Measurements from ENCODE around the gene RIOX2.

Gene RIOX2

GRCh38 chr3:97917813-97918536 is 54.3 kb downstream of the RIOX2 start:
- Histone ChIP-seq H2BK15ac (ENCODE audit: low read length) (no peak overlapping the region), H3K9me3 (replicated peaks in 1 of 2; ENCODE audit: control insufficient read depth in 2 of 2, insufficient read depth in 1 of 2, low read depth in 1 of 2, low read length in 2 of 2) (no peaks in the 10 kb centered on the region), H4K91ac (ENCODE audit: low read depth, low read length, poor library complexity) (no peak overlapping the region), H4K8ac (ENCODE audit: low read depth, low read length) (no peak overlapping the region), H3K4me1 (ENCODE audit: control insufficient read depth in 2 of 2, insufficient read depth in 1 of 2, low read depth in 1 of 2, low read length in 2 of 2) (no peaks in the 10 kb centered on the region), H2AK5ac (ENCODE audit: low read depth, low read length) (no peak overlapping the region), H3K27me3 (ENCODE audit: control insufficient read depth in 3 of 3, insufficient read depth in 3 of 3, low read depth in 1 of 3, low read length in 3 of 3) (no peaks in the 10 kb centered on the region), H3K27ac (replicated peaks; ENCODE audit: low read length) (no peak overlapping the region), H3K4me3 (ENCODE audit: low read length in 2 of 2) (no peak overlapping the region), H2BK5ac (ENCODE audit: low read length) (no peak overlapping the region), H3K36me3 (replicated peaks in 1 of 2; ENCODE audit: control insufficient read depth in 2 of 2, insufficient read depth in 2 of 2, low read length in 2 of 2) (peaks cover 0 to 20% of the 10 kb centered on the region in 2 donors), H2BK12ac (ENCODE audit: low read length) (no peak overlapping the region), H3K4ac (ENCODE audit: low read length) (no peak overlapping the region), H3K4me2 (ENCODE audit: insufficient read depth, low read length, poor library complexity, severe bottlenecking) (no peak overlapping the region), H3K23ac (ENCODE audit: low read depth, low read length, poor library complexity) (no peak overlapping the region), H3K79me1 (ENCODE audit: low read depth, low read length) (no peaks in the 10 kb centered on the region), H3K14ac (ENCODE audit: low read length) (no peak overlapping the region), H2BK120ac (ENCODE audit: low read depth, low read length) (no peak overlapping the region), H2AFZ (ENCODE audit: low read length) (no peak overlapping the region), H3K18ac (ENCODE audit: low read length) (no peak overlapping the region), H3K9ac (ENCODE audit: low read depth, low read length, poor library complexity) (no peak overlapping the region)
- WGBS, 2 donors (ENCODE audit: extremely low coverage in 2 of 2, insufficient read length in 2 of 2, insufficient replicate concordance in 1 of 2): no CpG with 5 or more reads among the region's 3 CpGs
- no peak for DNase-seq (ENCODE audit: low spot score)

DNA sequence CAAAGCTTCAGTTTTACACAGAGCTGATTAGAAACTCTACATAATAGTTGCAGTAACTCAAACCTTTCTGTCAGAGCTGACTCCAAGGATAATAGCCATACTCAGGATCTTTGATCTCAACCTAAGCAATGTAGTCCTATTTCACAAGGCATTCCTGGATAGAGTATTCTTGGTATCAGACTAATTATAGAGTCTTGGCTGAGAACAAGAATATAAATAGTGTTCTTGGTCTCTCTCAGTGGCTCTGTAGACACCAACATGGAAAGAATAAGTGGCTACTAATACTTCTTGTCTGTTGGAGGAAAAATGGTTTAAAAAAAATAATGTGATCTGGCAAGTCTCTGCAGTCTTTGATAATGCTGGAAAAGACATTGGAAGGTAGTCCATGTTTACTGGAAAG is 55.7 kb downstream of the RIOX2 start:
- DNase-seq (ENCODE audit: low spot score): no peak

DNA sequence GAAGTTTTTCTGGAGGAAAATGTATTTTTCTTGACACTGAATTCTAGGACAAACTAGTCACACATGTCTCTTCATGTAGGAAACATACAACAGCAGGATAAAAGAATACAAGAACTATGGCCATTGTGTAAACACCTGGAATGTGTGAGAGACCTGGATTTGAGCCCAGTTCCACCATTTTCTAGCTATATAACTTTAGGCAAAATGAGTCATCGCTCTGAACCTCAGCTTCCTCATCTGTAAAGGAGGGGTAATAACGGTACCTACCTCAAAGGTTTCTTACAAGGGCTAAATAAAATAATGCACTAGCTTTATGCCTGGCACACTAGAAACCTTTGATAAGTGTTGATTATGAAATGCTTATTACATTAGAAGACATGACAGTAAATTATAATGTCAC is 57.8 kb downstream of the RIOX2 start:
- no CpG with 5 or more reads among the region's 2 CpGs for WGBS, 2 donors (ENCODE audit: extremely low coverage in 2 of 2, insufficient read length in 2 of 2, insufficient replicate concordance in 1 of 2)
- H2BK12ac ChIP-seq (ENCODE audit: low read length): no peak overlapping the region
- no peaks in the 10 kb centered on the region for H3K9me3 ChIP-seq (replicated peaks in 1 of 2; ENCODE audit: control insufficient read depth in 2 of 2, insufficient read depth in 1 of 2, low read depth in 1 of 2, low read length in 2 of 2)

More for the DNA sequence above, 55.7 kb downstream of the RIOX2 start:
- H4K91ac ChIP-seq (ENCODE audit: low read depth, low read length, poor library complexity): no peak overlapping the region
- H2BK5ac ChIP-seq (ENCODE audit: low read length): no peak overlapping the region
- no peak overlapping the region for H2AK5ac ChIP-seq (ENCODE audit: low read depth, low read length)
- H3K23ac ChIP-seq (ENCODE audit: low read depth, low read length, poor library complexity): no peak overlapping the region
- no peaks in the 10 kb centered on the region for H3K27me3 ChIP-seq (ENCODE audit: control insufficient read depth in 3 of 3, insufficient read depth in 3 of 3, low read depth in 1 of 3, low read length in 3 of 3)
- H3K79me1 ChIP-seq (ENCODE audit: low read depth, low read length): no peaks in the 10 kb centered on the region
- H3K4me2 ChIP-seq (ENCODE audit: insufficient read depth, low read length, poor library complexity, severe bottlenecking): no peak overlapping the region
- no peaks in the 10 kb centered on the region for H3K4me1 ChIP-seq (ENCODE audit: control insufficient read depth in 2 of 2, insufficient read depth in 1 of 2, low read depth in 1 of 2, low read length in 2 of 2)
- H2AFZ ChIP-seq (ENCODE audit: low read length): no peak overlapping the region
- no peak overlapping the region for H2BK15ac ChIP-seq (ENCODE audit: low read length)
- H3K27ac ChIP-seq (replicated peaks; ENCODE audit: low read length): no peak overlapping the region
- no peak overlapping the region for H2BK120ac ChIP-seq (ENCODE audit: low read depth, low read length)
- H3K4ac ChIP-seq (ENCODE audit: low read length): no peak overlapping the region
- H3K4me3 ChIP-seq (ENCODE audit: low read length in 2 of 2): no peak overlapping the region
- H3K18ac ChIP-seq (ENCODE audit: low read length): no peak overlapping the region
- no peaks in the 10 kb centered on the region for H3K9me3 ChIP-seq (replicated peaks in 1 of 2; ENCODE audit: control insufficient read depth in 2 of 2, insufficient read depth in 1 of 2, low read depth in 1 of 2, low read length in 2 of 2)
- no peak overlapping the region for H3K14ac ChIP-seq (ENCODE audit: low read length)
- no peak overlapping the region for H4K8ac ChIP-seq (ENCODE audit: low read depth, low read length)
- no peak overlapping the region for H3K9ac ChIP-seq (ENCODE audit: low read depth, low read length, poor library complexity)
- H2BK12ac ChIP-seq (ENCODE audit: low read length): no peak overlapping the region
- H3K36me3 ChIP-seq (replicated peaks in 1 of 2; ENCODE audit: control insufficient read depth in 2 of 2, insufficient read depth in 2 of 2, low read length in 2 of 2): peaks cover 0 to 22% of the 10 kb centered on the region in 2 donors

GRCh38 chr3:97911459-97911858 is 60.8 kb downstream of the RIOX2 start:
- Histone ChIP-seq H2BK12ac (ENCODE audit: low read length) (no peak overlapping the region), H3K4me1 (ENCODE audit: control insufficient read depth in 2 of 2, insufficient read depth in 1 of 2, low read depth in 1 of 2, low read length in 2 of 2) (no peaks in the 10 kb centered on the region), H3K4me2 (ENCODE audit: insufficient read depth, low read length, poor library complexity, severe bottlenecking) (no peak overlapping the region), H3K4ac (ENCODE audit: low read length) (no peak overlapping the region), H3K9me3 (replicated peaks in 1 of 2; ENCODE audit: control insufficient read depth in 2 of 2, insufficient read depth in 1 of 2, low read depth in 1 of 2, low read length in 2 of 2) (no peaks in the 10 kb centered on the region), H3K23ac (ENCODE audit: low read depth, low read length, poor library complexity) (no peak overlapping the region), H3K36me3 (replicated peaks in 1 of 2; ENCODE audit: control insufficient read depth in 2 of 2, insufficient read depth in 2 of 2, low read length in 2 of 2) (peaks cover 0 to 18% of the 10 kb centered on the region in 2 donors), H4K91ac (ENCODE audit: low read depth, low read length, poor library complexity) (no peak overlapping the region), H2BK15ac (ENCODE audit: low read length) (no peak overlapping the region), H3K79me1 (ENCODE audit: low read depth, low read length) (no peaks in the 10 kb centered on the region), H3K14ac (ENCODE audit: low read length) (no peak overlapping the region), H2AFZ (ENCODE audit: low read length) (no peak overlapping the region), H3K27ac (replicated peaks; ENCODE audit: low read length) (no peak overlapping the region), H2BK5ac (ENCODE audit: low read length) (no peak overlapping the region), H2BK120ac (ENCODE audit: low read depth, low read length) (no peak overlapping the region), H3K27me3 (ENCODE audit: control insufficient read depth in 3 of 3, insufficient read depth in 3 of 3, low read depth in 1 of 3, low read length in 3 of 3) (no peaks in the 10 kb centered on the region), H3K9ac (ENCODE audit: low read depth, low read length, poor library complexity) (no peak overlapping the region), H2AK5ac (ENCODE audit: low read depth, low read length) (no peak overlapping the region), H3K18ac (ENCODE audit: low read length) (no peak overlapping the region), H3K4me3 (ENCODE audit: low read length in 2 of 2) (no peak overlapping the region), H4K8ac (ENCODE audit: low read depth, low read length) (no peak overlapping the region)
- no peak for DNase-seq (ENCODE audit: low spot score)
- no CpG with 5 or more reads among the region's 3 CpGs for WGBS, 2 donors (ENCODE audit: extremely low coverage in 2 of 2, insufficient read length in 2 of 2, insufficient replicate concordance in 1 of 2)

More for the DNA sequence above, 57.8 kb downstream of the RIOX2 start:
- H3K4me3 ChIP-seq (ENCODE audit: low read length in 2 of 2): no peak overlapping the region
- H3K23ac ChIP-seq (ENCODE audit: low read depth, low read length, poor library complexity): no peak overlapping the region
- no peaks in the 10 kb centered on the region for H3K4me1 ChIP-seq (ENCODE audit: control insufficient read depth in 2 of 2, insufficient read depth in 1 of 2, low read depth in 1 of 2, low read length in 2 of 2)
- no peak overlapping the region for H4K91ac ChIP-seq (ENCODE audit: low read depth, low read length, poor library complexity)
- no peak overlapping the region for H3K9ac ChIP-seq (ENCODE audit: low read depth, low read length, poor library complexity)
- no peaks in the 10 kb centered on the region for H3K27me3 ChIP-seq (ENCODE audit: control insufficient read depth in 3 of 3, insufficient read depth in 3 of 3, low read depth in 1 of 3, low read length in 3 of 3)
- no peak overlapping the region for H3K4me2 ChIP-seq (ENCODE audit: insufficient read depth, low read length, poor library complexity, severe bottlenecking)
- no peak overlapping the region for H2BK15ac ChIP-seq (ENCODE audit: low read length)
- DNase-seq (ENCODE audit: low spot score): no peak
- H2BK120ac ChIP-seq (ENCODE audit: low read depth, low read length): no peak overlapping the region
- H2BK5ac ChIP-seq (ENCODE audit: low read length): no peak overlapping the region
- H3K18ac ChIP-seq (ENCODE audit: low read length): no peak overlapping the region
- peaks cover 0 to 22% of the 10 kb centered on the region in 2 donors for H3K36me3 ChIP-seq (replicated peaks in 1 of 2; ENCODE audit: control insufficient read depth in 2 of 2, insufficient read depth in 2 of 2, low read length in 2 of 2)
- H2AFZ ChIP-seq (ENCODE audit: low read length): no peak overlapping the region
- H2AK5ac ChIP-seq (ENCODE audit: low read depth, low read length): no peak overlapping the region
- H3K27ac ChIP-seq (replicated peaks; ENCODE audit: low read length): no peak overlapping the region
- no peak overlapping the region for H3K4ac ChIP-seq (ENCODE audit: low read length)
- no peaks in the 10 kb centered on the region for H3K79me1 ChIP-seq (ENCODE audit: low read depth, low read length)
- no peak overlapping the region for H3K14ac ChIP-seq (ENCODE audit: low read length)
- H4K8ac ChIP-seq (ENCODE audit: low read depth, low read length): no peak overlapping the region
